HG02943 (cell line): ENCODE results near the gene CCDC83.
"Not testable (repeated sequence)": the region's sequence is repeated elsewhere in the genome, so short reads cannot be mapped to it uniquely, and the experiment has no call there.

ENCODE experiments used
- ATAC-seq: cut with Tn5 transposase; IDR thresholded peaks from one replicate; pipeline ENCODE4 v1.9.1; 2021; ENCODE audit warnings: mild to moderate bottlenecking, low read depth, moderate library complexity; ENCODE audit not compliant: unreplicated experiment

CCDC83 gene

DNA sequence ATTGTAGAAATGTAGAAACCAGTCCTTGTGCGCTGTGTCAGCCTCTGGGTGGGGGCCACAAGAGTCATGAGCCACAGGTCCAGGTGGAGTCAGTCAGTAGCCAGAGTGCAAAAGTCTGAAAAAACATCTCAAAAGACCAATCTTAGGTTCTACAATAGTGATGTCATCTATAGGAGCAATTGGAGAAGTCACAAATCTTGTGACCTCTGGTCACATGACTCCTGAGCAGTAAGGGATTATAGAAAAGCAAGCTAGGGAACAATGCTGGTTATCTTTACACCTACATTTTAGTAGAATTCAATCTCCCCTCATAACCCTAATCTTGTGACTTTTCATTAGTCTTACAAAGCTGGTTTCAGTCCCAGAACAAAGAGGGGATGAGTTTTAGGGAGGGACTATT is 82.7 kb downstream of the CCDC83 start:
- ATAC-seq, result no peak

DNA sequence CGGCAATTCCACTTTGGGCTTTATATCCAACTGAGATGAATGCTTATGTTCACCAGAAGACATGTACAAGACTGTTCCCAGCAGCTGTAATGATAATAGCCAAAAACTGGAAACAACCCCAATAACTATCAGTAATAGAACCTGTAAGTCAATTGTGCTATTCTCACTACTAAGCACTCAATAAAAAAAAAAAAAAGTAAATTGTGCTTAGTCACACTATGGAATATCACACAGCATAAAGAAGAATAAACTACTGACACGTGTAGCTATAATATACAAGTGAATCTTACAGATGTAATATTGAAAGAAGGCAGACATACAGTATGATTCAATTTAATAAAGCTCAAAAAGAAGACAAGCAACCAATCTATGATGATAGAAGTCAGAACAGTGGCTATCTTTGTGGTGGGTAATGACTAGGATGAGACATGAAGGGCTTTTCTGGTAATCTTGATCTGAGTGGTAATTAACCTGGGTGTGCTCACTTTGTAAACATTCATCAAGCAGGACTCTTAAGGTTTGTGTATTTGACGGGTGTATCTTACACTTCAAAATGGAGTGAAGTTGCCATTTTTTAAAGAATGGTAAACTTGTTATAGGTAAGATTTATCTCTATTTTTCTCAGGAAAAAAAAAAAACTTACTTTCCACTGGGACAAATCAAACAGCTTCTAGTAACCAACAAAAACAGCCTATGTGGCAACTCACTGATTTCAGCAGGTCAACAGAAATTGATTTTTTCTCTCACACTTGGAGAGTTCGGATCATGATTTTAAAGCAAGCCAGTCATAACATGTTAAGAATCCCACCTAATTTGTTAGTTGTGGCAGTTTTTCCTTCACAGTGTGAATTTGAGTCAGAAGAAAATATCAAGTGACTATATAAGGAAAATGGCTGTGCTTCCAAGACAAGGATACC is 84.2 kb downstream of the CCDC83 start:
- ATAC-seq, result no peak

DNA sequence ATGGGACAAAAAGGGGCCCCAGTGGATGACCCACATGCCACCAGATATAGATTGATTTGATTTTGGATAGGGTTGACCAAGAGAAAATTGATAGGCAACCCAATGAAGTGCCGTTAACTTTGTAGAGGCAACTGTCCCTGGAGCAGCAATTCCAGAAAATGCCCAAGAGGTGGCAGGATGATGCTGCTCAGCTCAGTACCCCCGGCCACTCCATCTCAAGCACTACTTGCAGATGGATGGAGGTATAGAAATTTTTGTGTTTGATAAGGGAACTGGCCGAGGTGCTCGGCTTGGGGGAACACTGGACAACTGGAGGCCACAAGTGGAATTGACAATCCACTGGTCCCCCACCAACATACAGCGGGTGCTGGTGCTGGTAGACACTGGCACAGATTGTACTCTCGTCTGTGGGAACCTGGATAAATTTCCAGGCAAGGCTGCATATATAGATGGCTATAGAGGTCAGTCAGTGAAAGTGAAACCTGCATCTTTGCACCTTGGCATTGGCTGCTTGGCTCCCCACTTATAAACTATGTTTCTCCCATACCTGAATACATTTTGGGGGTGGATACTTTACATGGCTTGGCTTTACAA is 86.3 kb downstream of the CCDC83 start:
- ATAC-seq, result no peak

DNA sequence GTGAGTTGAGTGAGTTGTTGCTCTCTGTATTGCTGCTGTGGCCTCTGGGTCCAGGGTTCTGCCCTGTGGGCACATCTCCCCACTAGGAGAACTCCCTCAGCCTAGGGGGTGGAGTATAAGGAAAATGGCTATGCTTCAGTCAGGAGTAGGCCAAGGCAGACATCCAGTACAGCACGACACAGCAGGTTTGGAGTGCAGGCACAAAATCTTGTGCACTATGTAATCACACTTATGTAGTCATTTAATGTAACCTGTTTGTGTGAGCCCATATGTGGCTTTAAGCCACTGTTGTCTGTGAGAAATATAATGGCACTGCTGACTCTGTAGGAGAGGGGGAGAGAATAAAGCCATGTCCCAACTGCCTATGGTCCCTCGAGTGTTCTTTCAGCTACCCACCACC is 90.1 kb downstream of the CCDC83 start:
- no peak for ATAC-seq

DNA sequence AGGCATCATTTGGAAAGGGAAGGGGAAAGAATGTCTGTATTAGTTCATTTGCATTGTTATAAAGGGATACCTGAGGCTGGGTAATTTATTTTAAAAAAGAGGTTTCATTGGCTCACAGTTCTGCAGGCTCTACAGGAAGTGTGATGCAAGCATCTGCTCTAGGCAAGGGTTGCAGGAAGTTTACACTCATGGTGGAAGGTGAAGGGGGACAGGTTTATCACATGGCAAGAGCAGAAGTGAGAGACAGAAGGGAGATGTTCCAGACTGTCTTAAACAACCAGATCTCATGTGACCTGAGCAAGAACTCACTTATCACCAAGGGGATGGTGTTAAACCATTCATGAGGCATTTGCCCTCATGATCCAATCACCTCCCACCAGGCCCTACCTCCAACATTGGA is 90.6 kb downstream of the CCDC83 start:
- no peak for ATAC-seq

DNA sequence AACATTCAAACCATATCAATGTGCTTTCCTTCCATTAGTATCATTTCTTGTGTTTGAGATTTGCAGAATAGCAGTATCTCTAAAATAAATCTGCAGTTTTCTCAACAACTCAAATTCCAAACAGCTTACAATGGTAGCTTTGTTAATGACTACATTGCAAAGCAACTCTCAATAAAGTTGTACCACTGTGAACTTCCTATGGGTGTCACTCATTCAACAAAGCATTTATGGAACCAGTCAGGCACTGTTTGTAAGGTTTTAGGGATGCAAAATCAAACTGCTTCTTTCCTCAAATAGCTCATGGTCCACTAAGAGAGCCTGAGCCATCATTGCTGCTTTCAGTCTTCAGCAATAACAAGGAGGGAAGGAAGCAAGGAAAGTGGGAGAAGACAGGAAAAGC is 91.0 kb downstream of the CCDC83 start:
- no peak for ATAC-seq

DNA sequence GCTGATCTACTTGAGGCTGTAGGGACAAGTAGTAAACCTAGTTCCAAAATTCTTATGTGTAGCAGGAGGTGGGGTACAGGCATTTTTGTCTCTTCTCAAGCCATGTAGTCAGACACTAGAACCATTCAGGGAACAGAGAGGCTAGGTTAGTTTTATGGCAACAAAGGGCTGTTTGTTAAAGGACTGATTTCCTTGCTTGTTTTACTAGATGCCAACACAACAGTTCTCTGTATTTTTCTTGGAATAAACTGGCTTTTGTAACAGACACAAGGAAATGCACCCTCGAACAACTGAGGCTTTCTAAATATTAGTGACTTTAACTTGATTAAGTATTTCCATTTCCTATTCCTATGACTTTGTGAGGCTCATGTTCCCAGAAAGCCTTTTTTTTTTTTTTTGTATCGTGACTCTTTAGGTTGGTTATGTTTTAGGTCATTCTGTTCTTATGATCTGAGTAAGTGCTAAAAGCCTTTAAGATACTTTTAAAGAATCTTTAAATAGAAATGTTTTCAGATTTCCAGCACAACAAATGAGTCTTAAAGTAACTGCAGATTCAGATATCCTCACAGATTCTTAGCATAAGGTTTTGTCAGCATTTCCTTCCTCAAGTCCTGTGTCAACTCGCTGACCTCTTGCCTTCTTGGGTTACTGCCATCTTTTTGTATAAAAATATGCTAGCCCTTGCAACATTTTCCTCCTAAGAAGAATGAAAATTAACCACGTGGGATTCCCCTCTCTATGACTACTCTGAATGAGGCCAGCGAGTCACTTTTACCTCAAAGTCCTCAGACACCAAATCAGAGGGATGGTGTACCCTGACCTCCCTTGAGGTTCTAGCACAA is 92.5 kb downstream of the CCDC83 start:
- ATAC-seq, result no peak

DNA sequence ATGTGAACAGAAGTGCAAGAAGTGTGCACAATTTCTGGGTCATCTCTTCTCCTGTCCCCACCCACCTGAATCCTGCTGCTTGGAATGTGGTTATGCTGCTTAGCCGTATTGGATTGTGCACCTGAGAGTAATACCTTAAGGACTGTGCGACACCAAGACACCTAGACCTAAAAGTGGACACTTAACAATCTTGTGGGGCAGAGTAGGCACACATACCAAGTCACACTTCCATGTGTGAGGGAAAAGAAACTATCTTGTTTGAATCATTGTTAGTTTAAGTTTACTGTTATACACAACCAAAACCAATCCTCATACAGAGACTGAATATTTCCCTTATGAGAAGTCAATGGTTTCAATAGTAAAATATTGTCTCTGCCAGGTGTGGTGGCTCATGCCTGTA is 93.7 kb downstream of the CCDC83 start:
- ATAC-seq, result no peak

DNA sequence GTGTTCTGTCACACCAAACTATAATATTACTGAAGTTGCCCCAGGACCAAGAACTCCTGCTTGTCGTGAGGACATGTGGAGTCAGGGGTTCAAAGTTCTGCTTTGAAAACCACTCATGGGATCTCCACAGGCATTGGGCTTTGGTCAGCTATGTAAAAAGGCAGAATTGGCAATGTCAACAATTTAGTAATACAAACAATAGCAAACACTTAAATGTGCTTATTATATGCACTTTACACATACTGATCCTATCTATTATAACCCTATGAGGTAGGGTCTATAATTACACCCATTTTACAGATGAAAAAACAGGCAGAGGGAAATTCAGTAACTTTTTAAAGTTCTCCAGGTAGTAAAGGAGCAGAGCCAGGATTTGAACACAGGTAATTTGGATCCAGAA is 94.6 kb downstream of the CCDC83 start:
- ATAC-seq, result no peak

DNA sequence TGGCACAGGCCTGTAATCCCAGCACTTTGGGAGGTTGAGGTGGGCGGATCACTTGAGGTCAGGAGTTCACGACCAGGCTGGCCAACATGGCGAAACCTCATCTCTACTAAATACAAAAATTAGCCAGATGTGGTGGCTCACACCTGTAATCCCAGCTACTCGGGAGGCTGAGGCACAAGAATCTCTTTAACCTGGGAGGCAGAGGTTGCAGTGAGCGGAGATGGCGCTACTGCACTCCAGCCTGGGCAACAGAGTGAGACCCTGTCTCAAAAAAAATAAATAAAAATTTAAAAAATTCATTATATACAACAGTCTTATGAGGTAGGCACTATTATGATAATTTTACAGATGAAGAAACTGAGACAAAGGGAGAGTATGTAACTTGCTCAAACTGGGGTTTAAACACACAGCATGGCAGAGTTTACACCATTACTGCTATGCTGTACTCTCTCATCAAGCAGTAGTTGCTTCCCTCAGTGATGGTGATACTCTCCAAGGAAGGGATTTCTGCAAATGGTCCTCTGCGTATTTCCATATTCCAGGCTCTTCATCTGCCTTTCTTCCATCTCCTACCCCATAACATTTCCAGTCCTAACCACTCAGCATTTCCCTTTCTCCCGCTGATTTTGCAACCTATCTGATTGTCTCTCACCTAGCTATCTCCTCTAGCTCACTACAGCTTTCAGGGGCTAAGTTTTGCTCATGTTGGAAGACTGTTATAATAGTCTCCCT is 95.3 kb downstream of the CCDC83 start:
- no peak for ATAC-seq

DNA sequence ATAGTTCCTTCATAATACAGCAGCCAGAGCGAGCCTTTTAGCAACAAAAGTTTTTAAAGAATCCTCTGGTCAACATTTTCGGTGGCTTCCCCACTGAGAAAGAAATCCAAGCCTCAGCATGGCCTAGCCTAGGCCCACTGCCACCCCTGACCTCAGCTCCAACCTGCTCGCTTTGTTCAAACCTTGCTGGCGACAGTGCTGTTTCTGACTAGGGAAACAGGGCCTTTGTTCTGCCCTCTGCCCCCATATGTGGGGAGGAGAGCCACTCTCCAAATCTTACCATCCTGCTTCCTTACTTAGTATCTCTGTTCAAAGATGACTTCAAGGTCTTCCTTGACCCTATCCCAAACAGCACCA is 95.8 kb downstream of the CCDC83 start:
- ATAC-seq, result no peak

DNA sequence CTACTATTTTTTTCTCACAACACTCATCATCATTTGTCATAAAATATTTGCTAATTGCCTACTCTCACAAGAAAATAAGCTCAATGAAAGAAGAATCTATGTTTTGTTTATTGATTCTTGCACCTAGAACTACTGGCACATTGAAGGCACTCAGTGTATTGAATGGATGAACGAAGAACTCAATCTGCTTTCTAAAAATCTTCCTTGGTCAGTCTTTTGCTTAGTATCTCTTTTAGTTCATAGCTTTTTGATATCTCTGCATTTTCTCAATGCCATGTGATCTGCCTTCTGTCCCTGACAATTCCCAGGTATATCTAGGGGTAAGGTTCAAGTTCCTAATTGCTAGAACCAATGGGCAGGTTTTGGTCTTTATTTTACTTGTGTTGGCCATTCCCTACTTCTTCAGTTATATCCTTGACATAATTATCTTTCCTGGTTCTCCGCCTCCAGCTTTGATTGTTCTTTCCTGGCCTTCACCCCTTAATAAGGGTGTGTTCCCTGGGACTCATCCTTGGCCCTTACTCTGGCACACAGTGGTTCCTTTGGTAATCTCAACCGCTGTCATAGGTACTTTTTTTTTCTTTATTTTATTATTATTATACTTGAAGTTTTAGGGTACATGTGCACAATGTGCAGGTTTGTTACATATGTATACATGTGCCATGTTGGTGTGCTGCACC is 96.4 kb downstream of the CCDC83 start:
- no peak for ATAC-seq

DNA sequence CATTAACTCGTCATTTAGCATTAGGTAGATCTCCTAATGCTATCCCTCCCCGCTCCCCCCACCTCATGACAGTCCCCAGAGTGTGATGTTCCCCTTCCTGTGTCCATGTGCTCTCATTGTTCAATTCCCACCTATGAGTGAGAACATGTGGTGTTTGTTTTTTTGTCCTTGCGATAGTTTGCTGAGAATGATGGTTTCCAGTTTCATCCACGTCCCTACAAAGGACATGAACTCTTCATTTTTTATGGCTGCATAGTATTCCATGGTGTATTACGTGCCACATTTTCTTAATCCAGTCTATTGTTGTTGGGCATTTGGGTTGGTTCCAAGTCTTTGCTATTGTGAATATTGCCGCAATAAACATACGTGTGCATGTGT is 96.9 kb downstream of the CCDC83 start:
- not testable (repeated sequence) for ATAC-seq

DNA sequence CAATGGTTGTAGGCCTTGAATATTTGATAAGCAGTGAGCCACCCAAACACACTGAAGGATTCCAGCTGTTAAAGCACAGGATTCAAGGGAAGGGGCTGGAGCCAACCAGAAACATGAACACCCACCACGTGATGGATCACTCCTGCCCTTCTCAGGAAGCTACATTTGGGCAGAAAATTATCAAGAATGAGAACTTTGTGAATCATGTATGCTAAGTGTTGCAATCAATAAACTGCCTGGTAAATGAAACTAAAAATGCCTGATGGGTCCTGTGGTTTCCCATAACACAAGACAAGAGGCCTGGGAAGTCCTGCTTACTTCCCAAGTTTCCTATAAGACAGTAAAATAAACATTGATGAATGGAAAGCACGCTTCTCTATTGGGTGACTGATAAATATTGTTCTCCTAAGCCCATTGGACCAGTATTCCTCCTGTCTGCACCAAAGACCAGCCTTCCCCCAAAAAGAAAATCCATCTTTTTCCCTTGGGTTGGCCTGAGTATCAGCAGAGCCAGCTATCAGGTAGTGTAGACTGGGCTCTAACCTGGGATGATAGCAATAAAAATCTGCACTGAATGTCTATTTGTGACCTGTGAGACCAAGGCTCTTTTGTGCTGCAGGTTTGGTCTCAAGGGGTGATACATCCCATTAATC is 98.4 kb downstream of the CCDC83 start:
- ATAC-seq, result no peak

DNA sequence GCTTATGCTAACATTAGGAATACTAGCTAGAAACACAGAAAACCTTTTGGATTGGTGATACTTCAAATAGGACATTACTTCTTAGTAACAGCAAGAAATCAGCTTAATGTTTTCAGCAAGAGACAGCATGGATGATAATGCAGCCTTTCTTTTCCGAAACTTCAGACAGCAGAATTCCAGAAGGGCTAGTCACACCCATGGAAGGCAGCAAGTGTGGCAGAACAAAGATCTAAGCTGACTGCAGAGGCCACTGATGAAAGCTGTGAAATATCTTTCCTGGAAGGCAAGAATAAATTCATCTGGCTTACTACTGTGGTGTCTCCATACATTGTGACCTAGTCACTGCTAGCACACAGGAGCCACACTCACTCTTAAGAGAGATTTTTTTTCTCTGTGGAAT is 100.3 kb downstream of the CCDC83 start:
- ATAC-seq, result no peak

DNA sequence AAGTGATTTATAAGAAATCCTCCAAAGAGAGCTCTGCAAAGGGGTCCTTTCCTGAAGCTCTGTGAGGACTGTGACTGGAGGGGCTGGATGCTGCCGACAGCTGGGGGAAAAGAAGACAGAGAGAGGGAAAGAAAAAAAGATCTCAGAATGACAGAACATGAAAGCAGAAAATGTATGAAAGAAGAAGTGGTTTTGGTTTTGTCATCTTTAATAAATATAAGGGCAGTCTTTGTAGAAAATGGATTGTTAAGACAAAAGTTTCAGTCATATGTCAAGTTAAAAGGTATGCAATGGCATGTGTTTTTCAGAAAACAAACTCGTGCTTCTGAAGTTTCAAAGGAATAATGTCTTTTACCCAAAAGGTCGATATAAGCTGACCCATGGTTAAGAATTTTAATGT is 105.5 kb downstream of the CCDC83 start:
- ATAC-seq, result no peak

DNA sequence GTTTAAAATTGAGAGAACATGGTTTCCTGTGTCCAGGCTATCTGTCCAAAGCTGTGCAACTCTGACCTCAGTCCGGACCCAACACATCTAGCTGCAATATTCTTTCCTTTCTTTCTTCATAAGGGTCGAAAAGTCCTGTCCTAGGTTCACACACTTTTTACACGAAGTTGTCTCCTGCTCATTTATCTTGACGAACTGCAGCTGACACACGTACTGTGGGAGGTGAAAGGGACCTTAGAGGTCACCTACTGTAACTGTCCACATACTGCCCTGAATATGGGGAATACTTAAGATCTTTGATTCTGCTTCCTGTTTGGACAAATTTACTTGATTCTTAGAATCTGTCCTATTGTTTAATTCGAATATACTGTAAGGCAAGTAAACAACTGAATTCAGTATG is 105.9 kb downstream of the CCDC83 start:
- no peak for ATAC-seq

DNA sequence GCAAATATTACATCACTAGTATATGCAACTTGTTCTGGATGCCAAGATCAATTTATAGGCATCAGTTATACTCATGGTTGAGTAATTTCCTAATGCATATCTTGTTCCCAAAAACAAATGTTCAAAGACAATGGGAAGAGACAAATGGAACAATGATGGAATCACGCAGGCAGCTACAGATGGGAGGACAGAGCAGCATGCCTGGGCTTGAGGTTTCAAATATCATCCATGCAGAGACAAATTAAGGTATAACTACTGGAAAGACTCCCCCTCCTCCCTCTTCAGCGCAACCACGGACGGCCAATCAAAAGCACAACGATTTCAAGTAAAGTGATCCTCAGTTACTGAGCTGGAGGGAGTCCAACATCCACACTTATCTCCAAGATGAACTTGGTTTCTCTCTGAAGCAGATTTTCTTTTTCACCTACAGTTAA is 106.8 kb downstream of the CCDC83 start:
- no peak for ATAC-seq

DNA sequence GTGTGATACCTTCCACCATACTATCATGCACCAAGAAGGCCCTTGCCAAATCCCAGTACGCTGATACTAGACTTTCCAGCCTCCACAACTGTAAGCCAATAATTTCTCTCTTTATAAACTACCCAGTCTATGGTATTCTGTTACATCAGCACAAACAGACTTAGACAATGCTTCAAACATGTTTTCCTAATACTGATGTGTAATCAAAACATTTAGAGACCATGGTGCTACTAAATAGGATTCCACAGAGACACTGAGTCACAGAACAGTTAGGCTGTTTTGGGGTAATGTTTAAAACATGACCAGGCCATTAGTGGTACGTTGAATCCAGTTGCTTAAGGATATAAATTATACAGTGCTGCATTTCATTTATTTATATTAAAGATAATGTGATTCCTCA is 110.0 kb downstream of the CCDC83 start:
- ATAC-seq, result no peak

DNA sequence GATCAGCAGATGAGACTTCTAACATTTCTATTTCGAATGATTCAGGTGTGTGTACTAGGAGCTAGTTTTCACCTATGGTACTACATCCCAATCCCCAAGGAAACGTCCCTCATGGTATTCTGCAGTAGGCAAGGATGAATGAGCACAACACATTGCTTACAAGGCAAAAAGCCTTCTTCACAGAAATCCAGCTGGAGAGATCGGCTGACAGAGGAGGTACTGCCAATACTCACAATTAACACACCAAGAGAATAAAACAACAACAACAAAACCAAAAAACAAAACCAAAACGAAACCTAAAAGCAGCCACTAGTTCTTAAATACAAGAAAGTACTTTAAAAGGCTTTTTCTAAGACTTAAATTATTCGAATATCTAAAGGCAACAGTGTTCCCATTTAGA is 112.3 kb downstream of the CCDC83 start:
- no peak for ATAC-seq
